ENCODE results near the gene FAU. TPM values are rescaled to one million over a fixed set of nuclear protein-coding genes. Genes with fewer than 3 reads are reported as not detected.

Gene FAU
- total and polyA plus RNA-seq, 9 of the 15 experiments (the other 6 are each of a cell fraction or from before 2014, with no cell fraction given): 433 to 1,827 (median 942) TPM

DNA sequence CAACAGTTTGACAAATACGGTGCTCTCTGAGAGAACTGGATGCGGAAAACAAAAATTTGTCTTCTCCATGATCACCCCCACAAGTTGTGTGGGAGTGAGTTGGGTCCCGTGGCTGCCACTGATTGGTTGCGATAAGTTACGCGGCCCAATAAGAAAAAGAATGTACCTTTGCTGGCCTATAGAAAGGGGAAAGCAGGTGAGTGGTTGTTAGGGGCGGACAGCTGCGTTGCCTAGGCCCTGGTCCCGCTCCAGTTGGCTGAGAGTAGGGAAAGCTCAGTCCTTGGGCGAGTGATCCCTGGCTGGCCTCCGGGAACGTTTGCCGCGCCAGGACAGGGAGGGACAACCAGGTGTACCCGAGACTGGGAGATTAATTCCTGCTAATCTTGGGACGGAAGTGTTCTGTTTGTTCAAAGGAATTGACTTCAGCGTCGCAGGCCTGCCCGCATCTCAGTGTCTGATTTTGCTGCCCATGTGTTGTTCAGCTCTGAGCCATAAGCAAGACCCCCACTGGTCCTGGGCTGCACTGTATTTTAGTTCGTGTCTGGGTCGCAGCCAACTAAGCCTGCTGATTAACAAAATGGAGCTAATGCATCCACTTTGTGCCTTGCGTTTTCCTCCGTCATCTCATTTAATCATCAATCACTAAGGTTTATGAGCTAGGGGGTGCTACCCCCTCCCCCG is 13.2 kb upstream of the FAU start (continued):
- TF ChIP-seq TFAP4 (CRISPR knock-in tag; IDR thresholded peaks at IDR 0.05; ENCODE audit: borderline replicate concordance) (peak; percentile 57; the same call in 1 of the 2 replicates), ZNF143 (CRISPR knock-in tag; IDR thresholded peaks at IDR 0.05) (no peak), NR2C2 (CRISPR knock-in tag; IDR thresholded peaks at IDR 0.05) (no peak), NR2C2 (tag; IDR thresholded peaks at IDR 0.05) (peak; percentile 10; the same call in 1 of the 2 replicates), SMARCB1 (IDR thresholded peaks at IDR 0.05; ENCODE audit: insufficient read length, low read depth) (no peak), BCOR (IDR thresholded peaks at IDR 0.05) (no peak), MYBL2 (IDR thresholded peaks at IDR 0.05; ENCODE audit: low read depth) (no peak), MYBL2 (CRISPR knock-in tag; IDR thresholded peaks at IDR 0.05; ENCODE audit: borderline replicate concordance) (no peak), POU5F1 (IDR thresholded peaks at IDR 0.05; ENCODE audit: borderline replicate concordance, low read depth, low read length, partially characterized antibody) (no peak), ZNF121 (CRISPR knock-in tag; conservative IDR thresholded peaks at IDR 0.05) (no peak), PCBP2 (IDR thresholded peaks at IDR 0.05; ENCODE audit: low read depth, low read length, poor library complexity, severe bottlenecking) (no peak), ZNF77 (CRISPR knock-in tag; IDR thresholded peaks at IDR 0.05) (no peak), PTBP1 (IDR thresholded peaks at IDR 0.05; ENCODE audit: low read depth, low read length) (no peak), RNF2 (IDR thresholded peaks at IDR 0.05) (0 out of 2 replicates have a peak, but pooled peaks have one; percentile 37), OTX1 (CRISPR knock-in tag; IDR thresholded peaks at IDR 0.05) (no peak), POLR2B (IDR thresholded peaks at IDR 0.05; ENCODE audit: low read depth, partially characterized antibody) (peak; percentile 61), FOSL1 (tag; conservative IDR thresholded peaks at IDR 0.05) (peak; percentile 42; the same call in 1 of the 2 replicates), ZNF668 (CRISPR knock-in tag; IDR thresholded peaks at IDR 0.05) (no peak), TRIM28 (IDR thresholded peaks at IDR 0.05) (no peak), ZNF449 (CRISPR knock-in tag; IDR thresholded peaks at IDR 0.05) (no peak), SRF (CRISPR knock-in tag; IDR thresholded peaks at IDR 0.05) (no peak), ZNF311 (CRISPR knock-in tag; IDR thresholded peaks at IDR 0.05) (no peak), TEAD1 (CRISPR knock-in tag; IDR thresholded peaks at IDR 0.05) (peak in 1 of 2 experiments; percentile 60; a peak in 1 of 4 replicates)
- TF ChIP-seq, protein P1, sequence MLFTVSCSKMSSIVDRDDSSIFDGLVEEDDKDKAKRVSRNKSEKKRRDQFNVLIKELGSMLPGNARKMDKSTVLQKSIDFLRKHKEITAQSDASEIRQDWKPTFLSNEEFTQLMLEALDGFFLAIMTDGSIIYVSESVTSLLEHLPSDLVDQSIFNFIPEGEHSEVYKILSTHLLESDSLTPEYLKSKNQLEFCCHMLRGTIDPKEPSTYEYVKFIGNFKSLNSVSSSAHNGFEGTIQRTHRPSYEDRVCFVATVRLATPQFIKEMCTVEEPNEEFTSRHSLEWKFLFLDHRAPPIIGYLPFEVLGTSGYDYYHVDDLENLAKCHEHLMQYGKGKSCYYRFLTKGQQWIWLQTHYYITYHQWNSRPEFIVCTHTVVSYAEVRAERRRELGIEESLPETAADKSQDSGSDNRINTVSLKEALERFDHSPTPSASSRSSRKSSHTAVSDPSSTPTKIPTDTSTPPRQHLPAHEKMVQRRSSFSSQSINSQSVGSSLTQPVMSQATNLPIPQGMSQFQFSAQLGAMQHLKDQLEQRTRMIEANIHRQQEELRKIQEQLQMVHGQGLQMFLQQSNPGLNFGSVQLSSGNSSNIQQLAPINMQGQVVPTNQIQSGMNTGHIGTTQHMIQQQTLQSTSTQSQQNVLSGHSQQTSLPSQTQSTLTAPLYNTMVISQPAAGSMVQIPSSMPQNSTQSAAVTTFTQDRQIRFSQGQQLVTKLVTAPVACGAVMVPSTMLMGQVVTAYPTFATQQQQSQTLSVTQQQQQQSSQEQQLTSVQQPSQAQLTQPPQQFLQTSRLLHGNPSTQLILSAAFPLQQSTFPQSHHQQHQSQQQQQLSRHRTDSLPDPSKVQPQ (CRISPR knock-in tag; IDR thresholded peaks at IDR 0.05; ENCODE audit: borderline replicate concordance): no peak
- TF ChIP-seq, protein P2, sequence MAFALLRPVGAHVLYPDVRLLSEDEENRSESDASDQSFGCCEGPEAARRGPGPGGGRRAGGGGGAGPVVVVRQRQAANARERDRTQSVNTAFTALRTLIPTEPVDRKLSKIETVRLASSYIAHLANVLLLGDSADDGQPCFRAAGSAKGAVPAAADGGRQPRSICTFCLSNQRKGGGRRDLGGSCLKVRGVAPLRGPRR (CRISPR knock-in tag; IDR thresholded peaks at IDR 0.05): no peak
